Hepatocyte (in vitro differentiated cells): ENCODE measurements around the gene PCBP4.

ENCODE experiments used
- EZH2 ChIP-seq: fragments of 200-600 bp; sonication (generic); IDR thresholded peaks from 2 replicates; pipeline ENCODE4 v1.6.1; 2016; ENCODE audit warnings: antibody characterized with exemption, mild to moderate bottlenecking, borderline replicate concordance
- EZH2phosphoT487 ChIP-seq: fragments of 200-600 bp; sonication (generic); IDR thresholded peaks from one replicate; pipeline ENCODE4 v1.6.1; 2018; ENCODE audit warnings: antibody characterized with exemption, mild to moderate bottlenecking, low read depth, moderate library complexity; ENCODE audit not compliant: unreplicated experiment, severe bottlenecking
- TF ChIP-seq, protein P1 (sequence below): fragments of 200-600 bp; sonication (generic); IDR thresholded peaks from 2 replicates; pipeline ENCODE4 v1.5.1; 2016; ENCODE audit warnings: antibody characterized with exemption, mild to moderate bottlenecking; ENCODE audit not compliant: poor library complexity

DNA sequence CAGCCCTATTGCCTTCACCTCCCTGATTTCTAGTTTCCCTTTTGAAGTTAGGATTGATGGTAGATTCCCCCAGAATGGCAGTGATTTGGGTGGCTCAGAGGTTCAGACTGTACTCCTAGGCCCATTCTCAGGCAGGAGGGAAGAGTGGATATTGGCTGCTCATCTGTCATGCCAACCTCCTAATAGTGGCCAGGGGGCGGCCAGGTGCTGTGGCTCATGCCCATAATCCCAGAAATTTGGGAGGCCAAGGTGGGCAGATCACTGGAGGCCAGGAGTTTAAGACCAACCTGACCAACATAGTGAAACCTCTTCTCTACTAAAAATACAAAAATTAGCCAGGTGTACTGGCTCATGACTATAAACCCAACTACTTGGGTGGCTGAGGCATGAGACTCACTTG is 36.8 kb downstream of the PCBP4 start:
- TF ChIP-seq, protein P1, sequence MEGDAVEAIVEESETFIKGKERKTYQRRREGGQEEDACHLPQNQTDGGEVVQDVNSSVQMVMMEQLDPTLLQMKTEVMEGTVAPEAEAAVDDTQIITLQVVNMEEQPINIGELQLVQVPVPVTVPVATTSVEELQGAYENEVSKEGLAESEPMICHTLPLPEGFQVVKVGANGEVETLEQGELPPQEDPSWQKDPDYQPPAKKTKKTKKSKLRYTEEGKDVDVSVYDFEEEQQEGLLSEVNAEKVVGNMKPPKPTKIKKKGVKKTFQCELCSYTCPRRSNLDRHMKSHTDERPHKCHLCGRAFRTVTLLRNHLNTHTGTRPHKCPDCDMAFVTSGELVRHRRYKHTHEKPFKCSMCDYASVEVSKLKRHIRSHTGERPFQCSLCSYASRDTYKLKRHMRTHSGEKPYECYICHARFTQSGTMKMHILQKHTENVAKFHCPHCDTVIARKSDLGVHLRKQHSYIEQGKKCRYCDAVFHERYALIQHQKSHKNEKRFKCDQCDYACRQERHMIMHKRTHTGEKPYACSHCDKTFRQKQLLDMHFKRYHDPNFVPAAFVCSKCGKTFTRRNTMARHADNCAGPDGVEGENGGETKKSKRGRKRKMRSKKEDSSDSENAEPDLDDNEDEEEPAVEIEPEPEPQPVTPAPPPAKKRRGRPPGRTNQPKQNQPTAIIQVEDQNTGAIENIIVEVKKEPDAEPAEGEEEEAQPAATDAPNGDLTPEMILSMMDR = no peak
- TF ChIP-seq EZH2 = no peak
- no peak for TF ChIP-seq EZH2phosphoT487
